ENCODE data around the gene RASL11B.

GRCh38 chr4:52824270-52824602, 37.9 kb upstream of the RASL11B start:
- TF ChIP-seq POLR2A (IDR thresholded peaks at IDR 0.05; ENCODE audit: low read depth, low read length) (no peak), POLR2AphosphoS5 (IDR thresholded peaks at IDR 0.05; ENCODE audit: low read depth, low read length) (no peak), TAF1 (IDR thresholded peaks at IDR 0.05; ENCODE audit: low read depth, low read length) (no peak), SPI1 (IDR thresholded peaks at IDR 0.05; ENCODE audit: low read depth, low read length) (no peak), PAX5 (IDR thresholded peaks at IDR 0.05; ENCODE audit: insufficient read depth, low read length, severe bottlenecking) (no peak), POU2F2 (IDR thresholded peaks at IDR 0.05; ENCODE audit: low read depth, low read length) (no peak)

Data from GM12891 (cell line).